Fibroblast of the aortic adventitia (primary cell): ENCODE data around the gene ALOX15. TPM values are rescaled to one million over a fixed set of nuclear protein-coding genes. Genes with fewer than 3 reads are reported as not detected.
A peak's percentile ranks its signal among the peaks of the same experiment; 100 is the strongest.
"Not testable (repeated sequence)": the region's sequence is repeated elsewhere in the genome, so short reads cannot be mapped to it uniquely, and the experiment has no call there.

ENCODE experiments used
- DNase-seq: peaks from one replicate; pipeline ENCODE4 v3.0.0-alpha.2; 2010; ENCODE audit warnings: low read depth
- H3K4me3 ChIP-seq: 2 replicates; pipeline ENCODE4 v1.5.1; 2011; ENCODE audit warnings: low read depth, mild to moderate bottlenecking, control low read depth, low read length, moderate library complexity
- total RNA-seq: library from RNA; depleted of rRNA; stranded (reverse); fragments of >200 nt; gene quantifications from 2 replicates; pipeline ENCODE4 v1.2.3, GENCODE V29; 2012; ENCODE audit warnings: low replicate concordance
- TF ChIP-seq, protein P1 (sequence below): IDR thresholded peaks from 2 replicates; pipeline ENCODE4 v1.5.1; 2011; ENCODE audit warnings: mild to moderate bottlenecking, low read length, control low read depth, inconsistent platforms; ENCODE audit not compliant: insufficient read depth

The ALOX15 gene
- total RNA-seq, 1 donor = not detected

DNA sequence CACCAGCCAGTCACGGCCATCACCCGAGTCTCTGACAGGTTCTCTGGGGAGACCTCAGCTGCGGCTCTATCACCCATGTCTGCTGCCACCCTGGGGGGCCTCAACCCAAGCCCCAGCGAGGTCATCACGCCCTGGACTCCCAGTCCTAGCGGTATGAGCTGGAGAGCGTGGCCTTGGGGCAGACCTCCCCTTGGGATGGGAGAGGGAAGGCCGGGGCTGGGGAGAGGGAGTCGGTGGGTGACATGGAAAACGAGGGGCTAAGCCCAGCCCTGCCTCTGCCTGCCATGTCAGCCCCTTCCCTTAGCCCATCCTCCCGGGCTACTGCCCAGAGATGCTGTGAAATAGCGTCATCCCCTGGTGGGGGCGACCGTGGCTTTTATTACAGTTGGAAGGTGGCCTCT is 48.5 kb downstream of the ALOX15 start:
- DNase-seq = no peak
- TF ChIP-seq, protein P1, sequence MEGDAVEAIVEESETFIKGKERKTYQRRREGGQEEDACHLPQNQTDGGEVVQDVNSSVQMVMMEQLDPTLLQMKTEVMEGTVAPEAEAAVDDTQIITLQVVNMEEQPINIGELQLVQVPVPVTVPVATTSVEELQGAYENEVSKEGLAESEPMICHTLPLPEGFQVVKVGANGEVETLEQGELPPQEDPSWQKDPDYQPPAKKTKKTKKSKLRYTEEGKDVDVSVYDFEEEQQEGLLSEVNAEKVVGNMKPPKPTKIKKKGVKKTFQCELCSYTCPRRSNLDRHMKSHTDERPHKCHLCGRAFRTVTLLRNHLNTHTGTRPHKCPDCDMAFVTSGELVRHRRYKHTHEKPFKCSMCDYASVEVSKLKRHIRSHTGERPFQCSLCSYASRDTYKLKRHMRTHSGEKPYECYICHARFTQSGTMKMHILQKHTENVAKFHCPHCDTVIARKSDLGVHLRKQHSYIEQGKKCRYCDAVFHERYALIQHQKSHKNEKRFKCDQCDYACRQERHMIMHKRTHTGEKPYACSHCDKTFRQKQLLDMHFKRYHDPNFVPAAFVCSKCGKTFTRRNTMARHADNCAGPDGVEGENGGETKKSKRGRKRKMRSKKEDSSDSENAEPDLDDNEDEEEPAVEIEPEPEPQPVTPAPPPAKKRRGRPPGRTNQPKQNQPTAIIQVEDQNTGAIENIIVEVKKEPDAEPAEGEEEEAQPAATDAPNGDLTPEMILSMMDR = no peak
- H3K4me3 ChIP-seq = no peak overlapping the region

DNA sequence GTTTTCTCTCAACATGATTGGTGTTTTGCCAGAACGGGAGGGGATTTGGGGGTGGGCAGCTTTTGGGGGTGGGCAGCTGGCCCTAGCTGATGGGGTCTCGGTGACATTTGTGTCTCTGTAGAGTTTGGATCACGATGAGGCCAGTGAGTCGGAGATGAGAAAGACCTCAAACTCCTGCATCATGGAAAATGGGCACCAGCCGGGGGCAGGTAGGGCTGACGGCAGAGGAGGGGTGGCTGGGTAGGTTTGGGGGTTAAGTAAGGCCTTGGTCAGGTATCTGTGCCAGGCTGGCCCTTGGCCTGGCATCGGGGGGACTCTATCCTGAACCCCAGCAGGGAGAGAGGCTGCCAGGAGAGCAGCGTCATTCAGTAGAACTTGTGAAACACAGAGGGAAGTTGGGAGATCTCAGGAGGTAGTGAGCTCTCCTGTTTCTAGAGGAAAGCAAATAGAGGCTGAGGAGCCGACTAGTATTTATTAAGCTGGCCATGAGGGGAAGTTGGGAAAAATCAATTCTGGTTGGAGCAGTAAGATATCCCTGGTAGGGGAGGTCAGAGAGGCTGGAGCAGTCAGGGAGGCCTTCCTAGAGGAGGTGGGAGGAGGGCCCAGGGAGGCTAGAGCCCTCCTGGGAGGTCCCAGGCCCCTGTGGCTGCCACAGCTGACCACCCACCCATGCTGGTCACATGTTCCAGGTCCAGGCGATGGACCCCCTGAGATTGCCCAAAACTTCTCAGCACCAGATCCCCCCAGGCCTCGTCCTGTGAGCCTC is 49.1 kb downstream of the ALOX15 start:
- DNase-seq = no peak
- TF ChIP-seq, protein P1 = no peak
- no peak overlapping the region for H3K4me3 ChIP-seq

DNA sequence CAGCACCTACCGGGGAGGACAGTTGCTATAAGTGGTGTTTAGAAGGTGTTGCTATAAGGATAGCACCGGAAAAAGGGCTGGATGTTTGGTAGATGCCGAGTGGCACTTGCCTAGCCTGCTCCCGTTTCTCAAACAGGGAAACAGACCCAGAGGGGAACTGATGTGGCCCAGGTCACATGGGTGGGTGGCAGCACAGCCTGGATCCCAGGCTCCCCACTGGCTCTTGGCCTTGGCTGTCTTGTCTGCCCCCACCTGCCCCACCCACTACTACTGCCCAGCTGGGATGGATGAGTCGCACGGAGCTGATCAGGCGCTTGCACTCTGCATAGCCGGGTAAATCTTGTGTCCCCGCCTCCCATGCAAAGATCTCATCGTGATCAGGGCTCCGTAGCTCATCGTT is 49.9 kb downstream of the ALOX15 start:
- TF ChIP-seq, protein P1 = no peak
- peak; percentile 21 for DNase-seq
- no peak overlapping the region for H3K4me3 ChIP-seq

DNA sequence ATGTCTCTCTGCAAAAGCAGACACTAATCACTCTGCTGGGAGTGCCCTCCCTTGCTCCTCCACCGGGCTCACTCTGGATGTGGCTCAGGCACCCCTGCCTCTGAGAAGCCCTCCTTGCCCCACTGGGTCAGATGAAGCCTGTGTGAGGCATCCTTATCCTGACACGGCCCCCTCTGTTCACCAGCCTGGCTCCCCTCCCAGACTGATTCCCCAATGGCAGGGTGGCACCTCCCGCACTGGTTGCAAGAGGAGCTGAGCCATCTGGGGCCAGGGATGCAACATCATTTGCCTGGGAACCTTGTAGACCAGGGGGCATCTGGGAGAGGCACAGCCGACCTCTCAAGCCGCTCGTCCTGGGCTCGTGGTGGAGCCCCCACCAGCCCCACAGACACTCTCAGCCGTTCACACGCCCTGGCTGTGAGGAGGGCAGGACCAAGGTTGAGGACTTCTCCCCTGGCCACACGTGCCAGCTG is 50.5 kb downstream of the ALOX15 start:
- no peak for DNase-seq
- H3K4me3 ChIP-seq = no peak overlapping the region
- TF ChIP-seq, protein P1 = no peak

DNA sequence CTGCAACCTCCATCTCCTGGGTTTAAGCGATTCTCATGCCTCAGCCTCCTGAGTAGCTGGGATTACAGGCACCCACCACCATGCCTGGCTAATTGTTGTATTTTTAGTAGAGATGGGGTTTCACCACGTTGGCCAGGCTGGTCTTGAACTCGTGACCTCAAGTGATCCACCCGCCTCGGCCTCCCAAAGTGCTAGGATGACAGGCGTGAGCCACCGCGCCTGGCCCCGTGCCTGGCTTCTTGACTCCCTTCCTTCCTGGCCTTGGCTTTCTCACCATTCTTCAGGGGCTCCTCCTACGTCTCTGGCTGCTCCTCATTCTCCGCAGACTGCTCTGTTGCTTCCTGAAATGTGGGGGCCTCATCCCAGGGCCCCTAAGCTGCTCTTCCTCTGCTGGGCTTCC is 51.4 kb downstream of the ALOX15 start:
- H3K4me3 ChIP-seq, DNase-seq: not testable (repeated sequence)

DNA sequence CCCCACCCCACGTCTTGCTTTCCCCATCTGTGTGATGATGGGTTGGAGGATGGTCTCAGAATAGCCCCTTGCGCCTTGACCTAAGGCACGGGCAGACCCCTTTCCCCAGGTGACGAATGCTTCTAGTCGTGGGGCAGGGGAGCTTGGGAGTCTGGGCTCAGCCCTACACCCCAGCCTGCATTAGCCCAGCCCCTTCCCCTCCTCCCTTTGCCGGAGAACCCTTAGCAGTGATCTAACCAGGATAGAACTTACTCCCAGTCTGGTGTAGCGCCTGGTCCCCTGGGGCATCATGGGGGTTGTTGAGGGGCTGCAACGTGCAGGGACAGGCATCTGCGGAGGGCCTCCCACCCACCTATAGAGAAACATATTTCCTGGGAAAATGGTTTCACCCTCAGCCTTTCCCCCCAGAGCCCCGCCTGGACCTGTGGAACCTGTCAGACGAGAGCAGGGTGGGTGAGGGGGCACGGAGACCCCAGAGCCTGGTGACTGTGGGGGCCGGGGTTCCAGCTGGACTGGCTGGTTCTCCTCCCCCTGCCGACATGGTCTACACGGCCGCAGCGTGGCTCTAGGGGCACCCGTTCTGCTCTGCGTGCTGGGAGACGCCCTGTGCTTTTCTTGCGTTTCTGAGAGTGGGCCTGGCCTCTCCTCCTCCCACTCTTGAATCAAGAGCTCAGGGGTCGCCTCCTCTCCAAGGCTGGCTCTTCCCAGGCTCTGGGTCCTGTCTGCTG is 52.4 kb downstream of the ALOX15 start:
- no peak overlapping the region for H3K4me3 ChIP-seq
- no peak for DNase-seq
- TF ChIP-seq, protein P1 = no peak

DNA sequence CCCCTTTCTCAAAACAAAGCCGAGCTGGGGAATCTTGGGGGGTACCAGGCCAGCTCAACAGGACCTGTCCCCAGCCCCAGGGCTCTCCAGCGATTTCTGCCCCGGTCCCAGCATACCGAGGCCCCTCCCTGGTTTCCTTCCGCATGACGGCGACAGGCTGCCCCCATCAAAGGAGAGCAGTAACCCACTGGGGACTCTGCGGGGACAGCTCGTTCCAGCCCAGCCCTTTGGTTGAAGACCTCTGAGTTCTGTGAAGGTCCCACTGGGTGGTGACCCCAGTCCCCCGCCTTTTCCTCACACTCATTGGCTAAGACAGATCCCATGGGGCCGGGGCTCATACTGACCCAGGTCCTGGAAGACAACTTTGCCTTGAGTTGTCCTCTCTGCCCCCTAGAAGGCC is 53.1 kb downstream of the ALOX15 start:
- DNase-seq = no peak
- no peak overlapping the region for H3K4me3 ChIP-seq
- TF ChIP-seq, protein P1 = no peak
